ENCODE measurements around the gene TENM4.

Gene TENM4

DNA sequence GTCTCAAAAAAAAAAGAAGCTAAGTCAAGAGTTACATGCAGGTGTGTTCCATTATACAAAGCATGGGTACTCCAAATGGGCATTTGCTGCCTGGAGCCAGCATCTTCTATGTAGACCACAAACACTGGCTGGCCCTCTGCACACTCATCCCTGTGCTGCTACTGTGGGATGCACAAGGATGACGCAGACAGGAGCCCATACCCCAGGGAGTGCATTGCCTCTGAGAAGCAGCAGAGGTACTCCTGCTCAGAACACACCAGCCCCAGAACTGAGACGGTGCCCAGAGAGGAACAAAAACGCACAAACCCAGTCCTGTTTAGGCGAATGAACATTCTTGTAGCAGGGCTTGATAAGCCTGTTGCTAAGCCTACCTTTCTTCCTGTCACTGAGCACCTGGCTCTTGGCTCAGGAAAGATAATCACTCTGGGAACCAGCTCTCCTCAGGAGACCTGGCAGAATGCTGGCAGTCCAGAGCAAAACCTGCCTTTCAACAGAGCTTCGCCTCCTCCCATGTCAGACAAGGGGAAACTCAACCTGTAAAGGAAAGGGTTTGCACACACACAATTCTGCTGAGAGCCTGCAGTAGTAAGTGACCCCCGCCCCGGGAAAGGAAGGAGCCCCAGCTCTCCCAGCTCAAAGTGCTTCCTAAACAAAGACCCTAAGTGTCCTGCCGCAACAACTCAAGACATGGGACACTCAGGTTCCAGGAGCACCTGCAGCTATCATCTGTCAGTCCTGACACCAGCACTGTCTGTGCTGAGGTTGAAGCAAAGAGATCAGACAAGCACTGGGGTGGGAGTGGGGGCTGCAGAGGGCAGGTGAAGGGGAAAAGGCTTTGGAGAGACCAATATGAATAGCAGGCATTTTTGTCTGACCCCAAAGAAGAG, 145.7 kb downstream of the TENM4 start:
- no peak for DNase-seq (ENCODE audit: low spot score)

DNA sequence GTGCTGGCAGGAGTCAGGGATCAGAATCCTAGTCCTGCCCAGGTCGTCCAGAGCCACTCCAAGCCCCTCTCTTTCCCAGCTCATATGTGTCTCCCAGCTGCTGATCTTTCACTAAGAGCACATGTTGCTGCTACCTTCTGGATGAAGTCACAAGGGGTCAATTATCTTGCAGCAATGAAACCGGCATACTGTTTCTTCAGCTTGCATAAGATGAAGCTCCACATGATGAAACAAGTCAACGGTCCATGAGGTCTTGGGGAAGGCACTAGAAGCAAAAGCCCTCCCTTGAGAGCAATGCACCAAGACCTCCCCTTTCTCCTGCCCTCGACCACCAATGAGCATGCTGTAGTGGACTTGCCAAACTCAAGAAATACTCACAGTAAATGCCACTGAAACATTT, 148.9 kb downstream of the TENM4 start:
- no peak for DNase-seq (ENCODE audit: low spot score)

DNA sequence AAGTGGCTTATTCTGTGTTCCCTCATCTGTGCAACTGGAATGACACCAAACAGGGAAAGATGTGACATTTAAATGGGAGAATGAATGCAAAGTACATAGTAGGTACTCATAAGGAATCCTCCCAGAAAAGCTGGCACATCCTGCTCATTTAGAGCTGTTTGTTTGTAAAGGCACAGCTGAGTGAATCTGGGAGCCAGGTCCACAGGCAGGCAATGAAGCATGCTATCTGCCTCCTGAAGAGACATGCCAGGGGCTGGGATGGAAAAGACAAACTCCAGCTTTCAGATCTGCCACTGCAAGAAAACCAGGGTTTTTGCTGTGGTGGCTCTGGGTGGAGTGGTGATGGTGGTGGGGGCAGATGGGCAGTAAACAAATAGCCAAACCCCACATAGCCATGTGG, 150.1 kb downstream of the TENM4 start:
- DNase-seq (ENCODE audit: low spot score): no peak

- no peak for DNase-seq (ENCODE audit: low spot score)
Observed at GRCh38 chr11:79287952-79288351, 152.9 kb downstream of the TENM4 start.

GRCh38 chr11:79285756-79286155, 155.1 kb downstream of the TENM4 start:
- DNase-seq (ENCODE audit: low spot score): no peak

GRCh38 chr11:79276736-79277325, 164.0 kb downstream of the TENM4 start:
- no peak for DNase-seq (ENCODE audit: low spot score)

- DNase-seq (ENCODE audit: low spot score): no peak
Observed at GRCh38 chr11:79274636-79275331, 166.0 kb downstream of the TENM4 start.

DNA sequence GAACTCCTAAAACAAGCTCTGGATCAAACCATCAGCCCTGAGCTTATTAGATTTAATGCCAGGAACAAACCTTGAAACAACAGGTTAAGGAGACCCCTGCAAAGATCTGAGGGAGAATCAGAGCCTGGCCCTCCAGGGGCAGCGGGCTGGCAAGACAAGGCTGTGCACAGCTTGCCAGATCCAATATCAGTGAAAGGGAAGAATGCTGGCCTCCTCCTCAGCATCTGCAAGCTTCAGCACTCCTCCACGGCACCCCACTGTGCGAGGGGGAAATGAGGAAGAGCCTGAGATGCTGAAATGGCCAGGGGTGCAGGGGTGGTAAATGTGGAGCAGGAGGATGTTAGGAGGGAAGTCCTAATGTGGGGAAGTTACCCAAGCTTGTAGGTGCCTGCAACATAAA, 167.0 kb downstream of the TENM4 start:
- no peak for DNase-seq (ENCODE audit: low spot score)

DNA sequence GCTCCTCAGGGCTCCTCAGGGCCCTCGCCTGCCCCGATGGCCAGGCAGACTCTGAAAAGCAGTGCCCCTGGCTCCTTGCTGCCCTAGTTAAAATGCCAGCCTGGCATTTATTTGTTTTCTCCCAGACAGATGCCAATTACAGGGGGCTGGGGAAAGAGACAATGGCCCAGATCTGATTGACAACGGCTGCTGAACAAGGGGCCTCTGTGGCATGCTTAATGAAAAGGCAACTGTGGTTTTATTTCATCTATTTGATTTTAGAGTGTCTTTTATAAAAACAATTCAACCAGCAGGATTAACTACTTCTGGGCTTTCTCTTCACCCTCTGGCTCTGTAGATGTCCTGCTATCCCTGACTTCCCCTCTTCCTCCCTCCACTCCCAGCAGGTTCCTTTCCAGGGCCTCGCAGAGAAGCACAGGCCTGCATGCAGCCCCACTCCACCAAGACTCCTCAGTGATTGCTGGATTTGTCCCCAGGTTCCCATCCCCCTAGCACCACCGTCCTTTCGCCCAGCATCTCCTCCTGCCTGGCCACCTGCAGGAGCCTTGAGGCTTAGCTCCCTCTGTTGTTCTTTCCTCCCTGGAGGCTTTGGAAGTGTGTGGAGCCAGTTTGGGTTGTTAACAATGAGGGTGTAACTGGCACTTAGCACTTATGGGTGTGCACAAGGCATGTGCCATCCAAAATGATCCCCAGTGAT, 171.1 kb downstream of the TENM4 start:
- no peak for DNase-seq (ENCODE audit: low spot score)

- DNase-seq (ENCODE audit: low spot score): no peak
Observed at GRCh38 chr11:79266396-79266795, 174.4 kb downstream of the TENM4 start.

- no peak for DNase-seq (ENCODE audit: low spot score)
Observed at GRCh38 chr11:79265756-79266322, 175.0 kb downstream of the TENM4 start.

DNA sequence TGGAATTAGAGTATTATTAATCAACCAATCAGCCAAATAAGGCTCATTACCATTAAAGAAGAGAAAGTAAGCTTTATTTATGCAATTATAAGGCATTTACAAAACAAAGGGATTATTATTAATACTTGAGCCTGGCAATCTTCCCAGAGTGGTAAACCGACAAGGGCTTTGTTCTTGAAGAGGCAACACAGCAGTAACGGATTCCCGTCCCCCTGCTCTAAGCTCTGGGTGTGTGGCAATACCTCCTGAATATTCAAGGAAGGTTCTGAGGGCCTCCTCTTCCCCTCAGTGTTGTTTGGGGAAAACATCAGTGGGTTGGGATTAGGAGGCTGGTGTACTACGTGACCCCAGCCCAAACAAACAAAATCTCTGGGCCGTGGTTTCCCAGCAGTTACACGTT, 176.5 kb downstream of the TENM4 start:
- DNase-seq (ENCODE audit: low spot score): no peak

DNA sequence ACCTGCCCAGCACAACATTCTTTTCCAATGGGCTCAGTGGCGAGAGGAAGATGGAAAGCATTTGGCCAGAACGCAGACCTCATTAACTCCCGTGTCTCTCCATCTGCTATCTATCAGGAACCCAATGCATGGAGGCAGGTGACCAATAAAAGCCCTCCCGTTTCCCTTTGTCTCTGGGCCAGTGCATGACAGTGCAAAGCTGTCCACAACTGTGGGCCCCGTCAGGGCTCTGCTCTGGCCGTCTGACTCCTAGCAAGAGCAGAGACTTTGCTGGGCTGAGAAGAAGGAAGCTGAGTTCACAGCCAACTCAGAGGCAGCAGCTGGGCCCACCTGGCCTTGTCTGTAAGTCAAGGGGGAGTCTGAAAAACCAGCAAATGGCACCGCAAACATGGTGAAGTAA, 177.8 kb downstream of the TENM4 start:
- DNase-seq (ENCODE audit: low spot score): no peak

DNA sequence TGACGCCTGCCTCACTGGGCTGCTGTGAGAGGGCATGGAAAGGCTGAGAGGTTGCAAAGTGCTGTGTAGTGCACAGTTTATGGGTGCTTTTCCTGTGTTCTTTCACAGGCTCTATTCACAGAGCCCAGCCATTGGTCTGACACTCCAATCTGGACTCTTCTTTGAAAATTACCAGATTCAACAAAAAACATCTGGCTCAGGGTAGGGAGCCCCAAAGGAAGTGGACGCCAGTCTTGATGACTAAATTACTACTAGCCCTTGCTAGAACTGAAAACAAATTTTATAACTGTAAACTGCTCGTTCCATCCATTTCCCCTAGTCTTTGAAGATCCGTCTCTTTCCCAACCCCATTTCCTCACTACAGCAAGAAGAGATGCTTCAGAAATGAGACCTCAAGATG, 178.6 kb downstream of the TENM4 start:
- no peak for DNase-seq (ENCODE audit: low spot score)

DNA sequence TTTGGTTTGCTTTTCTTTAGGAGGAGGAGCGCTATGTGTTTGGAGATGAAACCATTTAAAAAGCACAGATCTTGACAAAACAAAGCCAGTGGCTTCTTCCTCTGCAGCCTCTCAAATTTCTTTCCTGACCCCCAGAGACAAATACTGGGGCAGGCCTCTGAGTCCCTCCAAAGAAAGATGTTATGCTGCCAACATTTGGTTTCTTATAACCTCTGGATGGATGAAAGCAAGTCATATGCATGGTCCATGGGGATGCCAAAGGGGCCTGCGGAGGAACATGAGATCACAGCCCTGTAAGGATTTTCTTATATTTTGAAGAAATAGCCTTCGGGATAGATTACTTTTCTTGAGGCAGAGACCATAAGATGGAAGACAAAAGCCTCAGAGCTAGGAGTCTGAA, 179.1 kb downstream of the TENM4 start:
- DNase-seq (ENCODE audit: low spot score): no peak

DNA sequence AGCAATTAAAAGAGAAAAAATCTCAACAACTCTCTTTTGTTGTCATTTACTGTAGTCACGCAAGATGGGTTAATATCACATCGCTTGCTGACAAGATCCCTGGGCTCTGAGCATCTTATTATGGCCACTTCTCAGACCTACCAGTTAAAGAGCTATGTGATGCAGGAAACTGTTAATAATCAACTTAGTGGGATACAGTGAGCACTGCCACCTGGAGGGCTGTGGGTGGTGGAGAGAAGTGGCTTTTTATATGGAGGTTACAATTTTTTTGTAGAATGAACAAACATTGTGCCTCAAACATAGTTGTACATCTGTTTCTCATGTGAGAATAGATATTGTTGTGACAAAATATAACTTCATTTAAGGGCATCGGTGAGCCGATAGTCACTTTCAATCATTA, 181.0 kb downstream of the TENM4 start:
- no peak for DNase-seq (ENCODE audit: low spot score)

- DNase-seq (ENCODE audit: low spot score): no peak
Observed at GRCh38 chr11:79258576-79258975, 182.3 kb downstream of the TENM4 start.

DNA sequence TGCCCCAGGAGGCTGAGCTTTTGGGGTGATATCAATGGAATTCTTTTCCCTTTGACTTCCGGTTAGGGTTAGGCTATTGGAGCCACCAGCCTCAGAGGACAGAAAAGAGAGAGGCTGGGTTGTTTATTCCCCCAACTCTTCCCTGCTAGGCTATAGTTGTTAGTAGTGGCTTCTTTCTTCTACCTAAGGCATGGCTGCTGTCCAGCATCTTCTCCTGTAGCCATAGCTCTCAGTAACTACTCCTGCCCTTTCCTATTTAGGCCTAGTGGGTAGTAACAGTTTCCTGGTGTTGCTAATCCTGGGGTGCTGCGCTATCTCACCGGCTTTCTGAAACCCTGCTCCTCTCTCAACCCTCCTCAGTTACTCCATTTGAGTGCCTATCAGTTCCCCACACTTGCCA, 184.9 kb downstream of the TENM4 start:
- DNase-seq (ENCODE audit: low spot score): no peak

DNA sequence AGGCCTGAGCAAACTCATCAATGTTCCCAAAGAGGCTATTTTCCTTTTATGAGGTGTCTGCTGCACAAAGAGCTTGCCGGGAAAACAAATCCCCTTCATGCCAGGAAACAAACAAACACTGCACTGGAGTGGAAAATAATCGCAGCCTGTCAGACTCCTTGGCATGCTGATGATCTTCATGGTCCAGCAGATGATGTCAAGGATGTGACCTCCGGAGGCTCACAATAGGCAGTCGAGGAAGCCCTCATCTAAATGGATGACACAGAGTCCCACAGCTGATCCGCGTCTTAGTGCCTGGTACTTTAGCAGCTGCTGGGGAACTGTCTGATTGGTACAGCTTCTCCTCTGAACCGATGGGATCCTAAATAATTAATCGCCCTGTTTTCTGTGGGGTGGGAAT, 187.6 kb downstream of the TENM4 start:
- DNase-seq (ENCODE audit: low spot score): no peak

DNA sequence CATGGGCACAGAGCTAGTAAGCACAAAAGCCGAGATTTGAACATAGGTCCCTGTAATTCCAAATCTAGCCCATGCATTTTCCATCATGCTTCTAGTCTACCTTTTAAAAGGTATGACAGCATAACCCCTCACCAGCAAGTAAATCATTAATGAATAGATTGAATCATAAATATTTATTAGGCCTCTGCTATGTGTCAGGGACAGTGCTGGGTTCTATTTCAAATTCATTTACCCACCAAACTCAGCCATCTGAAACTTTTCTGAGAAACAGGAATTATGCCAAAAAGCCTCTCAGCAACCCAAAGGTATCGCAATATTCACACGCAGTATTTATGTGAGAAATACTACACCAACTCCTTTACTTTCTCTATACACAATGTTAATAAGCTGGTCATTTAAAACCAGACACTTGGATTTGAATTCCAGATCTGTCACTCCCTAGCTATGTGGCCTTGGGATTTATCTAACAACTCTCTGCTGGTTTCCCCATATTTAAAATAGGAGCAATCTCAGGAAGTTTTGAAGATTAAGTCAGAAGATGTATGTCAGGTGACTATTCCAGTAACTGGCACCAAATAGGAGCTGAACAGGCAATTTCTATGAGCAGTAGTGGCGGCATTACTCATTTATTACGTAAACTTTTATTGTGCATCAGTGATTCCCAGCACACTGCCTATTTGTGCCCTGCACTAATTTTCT, 191.4 kb downstream of the TENM4 start:
- no peak for DNase-seq (ENCODE audit: low spot score)

DNA sequence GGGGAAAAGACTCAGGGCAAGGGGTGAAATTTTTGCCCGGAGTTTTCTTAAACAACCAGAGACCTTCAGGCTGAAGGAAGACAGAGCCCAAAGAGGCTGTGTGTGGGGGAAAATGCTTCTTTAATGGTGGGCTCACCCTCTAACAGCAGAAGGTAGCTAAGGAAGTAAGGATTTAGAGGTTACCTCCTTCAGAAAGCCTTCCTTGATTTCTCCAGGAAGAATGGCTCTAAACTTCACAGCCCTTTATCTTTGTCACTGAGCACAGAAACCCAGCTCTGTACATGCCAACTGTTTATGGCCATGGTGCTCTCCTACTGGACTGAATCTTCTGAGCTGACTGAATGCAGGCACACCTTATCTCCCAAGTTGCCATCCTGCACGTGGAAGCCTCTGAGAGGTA, 196.0 kb downstream of the TENM4 start:
- DNase-seq (ENCODE audit: low spot score): no peak
